DMS153 (cell line): ENCODE results near the gene PTEN.
"Not testable (repeated sequence)": the region's sequence is repeated elsewhere in the genome, so short reads cannot be mapped to it uniquely, and the experiment has no call there.

Experiments used
- DNase-seq: peaks from one replicate; lab custom pipeline; 2025; lab: John Stamatoyannopoulos, UW

PTEN gene

DNA sequence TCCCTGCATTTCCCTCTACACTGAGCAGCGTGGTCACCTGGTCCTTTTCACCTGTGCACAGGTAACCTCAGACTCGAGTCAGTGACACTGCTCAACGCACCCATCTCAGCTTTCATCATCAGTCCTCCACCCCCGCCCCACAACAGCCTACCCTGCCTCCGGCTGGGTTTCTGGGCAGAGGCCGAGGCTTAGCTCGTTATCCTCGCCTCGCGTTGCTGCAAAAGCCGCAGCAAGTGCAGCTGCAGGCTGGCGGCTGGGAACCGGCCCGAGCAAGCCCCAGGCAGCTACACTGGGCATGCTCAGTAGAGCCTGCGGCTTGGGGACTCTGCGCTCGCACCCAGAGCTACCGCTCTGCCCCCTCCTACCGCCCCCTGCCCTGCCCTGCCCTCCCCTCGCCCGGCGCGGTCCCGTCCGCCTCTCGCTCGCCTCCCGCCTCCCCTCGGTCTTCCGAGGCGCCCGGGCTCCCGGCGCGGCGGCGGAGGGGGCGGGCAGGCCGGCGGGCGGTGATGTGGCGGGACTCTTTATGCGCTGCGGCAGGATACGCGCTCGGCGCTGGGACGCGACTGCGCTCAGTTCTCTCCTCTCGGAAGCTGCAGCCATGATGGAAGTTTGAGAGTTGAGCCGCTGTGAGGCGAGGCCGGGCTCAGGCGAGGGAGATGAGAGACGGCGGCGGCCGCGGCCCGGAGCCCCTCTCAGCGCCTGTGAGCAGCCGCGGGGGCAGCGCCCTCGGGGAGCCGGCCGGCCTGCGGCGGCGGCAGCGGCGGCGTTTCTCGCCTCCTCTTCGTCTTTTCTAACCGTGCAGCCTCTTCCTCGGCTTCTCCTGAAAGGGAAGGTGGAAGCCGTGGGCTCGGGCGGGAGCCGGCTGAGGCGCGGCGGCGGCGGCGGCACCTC lies at the start of gene PTEN, which contains the start of gene KLLN:
Gene PTEN (plus strand): TSS at position 573 of the 891 bp plus-strand sequence. CDS start 845 bp downstream, outside the sequence.
Gene KLLN (minus strand): TSS at position 481 of the 891 bp plus-strand sequence. CDS start 1,046 bp downstream, outside the sequence.
- peak; percentile 84 for DNase-seq

DNA sequence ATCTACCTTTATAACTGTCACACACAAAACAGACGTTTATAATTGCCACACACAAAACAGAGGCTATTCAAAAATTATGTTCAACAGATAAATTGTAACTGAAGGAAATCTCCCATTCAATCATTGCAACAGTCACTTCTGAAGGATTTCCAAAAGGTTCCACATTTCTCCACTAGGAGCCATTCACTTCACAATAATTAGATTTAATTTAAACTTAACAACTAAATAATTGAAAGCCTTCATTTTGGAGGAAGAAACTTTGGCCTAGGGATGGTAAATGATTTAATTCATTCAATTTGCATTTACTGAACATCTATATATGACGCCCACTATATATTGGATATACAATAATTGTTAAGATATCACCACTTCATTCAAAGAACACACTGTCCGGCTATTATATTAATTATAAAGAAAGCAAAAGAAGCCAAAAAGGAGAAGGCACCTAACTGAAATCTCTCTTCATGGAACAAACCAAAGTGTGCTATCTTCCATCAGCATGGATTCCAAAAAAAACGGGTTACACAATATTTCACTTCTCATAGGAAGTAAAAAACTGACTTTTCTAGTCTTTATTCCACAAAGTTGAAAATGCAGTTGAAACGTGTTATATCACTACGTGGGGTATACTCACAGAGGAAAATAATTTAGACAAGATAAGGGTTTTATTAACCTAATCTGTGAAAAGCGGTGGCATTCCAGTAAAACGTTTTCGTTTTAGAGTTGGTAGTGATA lies 47.1 kb upstream of the PTEN start:
- no peak for DNase-seq

DNA sequence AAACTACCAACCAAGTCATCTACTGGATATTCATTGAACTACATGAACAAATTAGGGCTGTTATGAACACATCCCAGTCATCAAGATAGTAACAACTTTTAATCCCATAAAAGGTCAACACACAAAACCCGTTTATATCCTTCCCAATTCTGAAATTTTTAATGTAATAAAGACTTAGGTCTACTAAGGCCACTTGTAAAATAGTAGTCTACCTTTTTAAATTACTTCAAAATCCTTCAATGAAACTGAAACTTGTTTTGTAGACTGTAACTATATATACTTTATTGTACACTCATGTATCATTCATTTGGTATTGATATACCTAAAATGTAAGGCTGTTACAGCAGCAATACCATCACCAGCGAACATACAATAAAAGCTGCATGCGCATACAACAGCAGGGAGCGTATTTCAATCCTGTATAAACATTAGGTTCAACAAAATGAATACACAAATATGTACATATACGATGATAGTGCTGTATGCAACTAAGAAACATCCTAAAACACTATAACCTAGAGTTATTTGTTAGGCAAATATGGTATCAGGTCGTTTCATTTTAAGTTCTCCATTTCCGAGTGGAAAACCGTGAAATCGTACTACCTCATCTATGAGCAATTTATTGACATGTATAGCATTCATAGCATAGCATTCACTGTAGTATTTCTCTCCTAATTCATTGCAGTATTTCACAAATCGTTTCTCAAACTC lies 46.4 kb upstream of the PTEN start:
- DNase-seq = no peak

DNA sequence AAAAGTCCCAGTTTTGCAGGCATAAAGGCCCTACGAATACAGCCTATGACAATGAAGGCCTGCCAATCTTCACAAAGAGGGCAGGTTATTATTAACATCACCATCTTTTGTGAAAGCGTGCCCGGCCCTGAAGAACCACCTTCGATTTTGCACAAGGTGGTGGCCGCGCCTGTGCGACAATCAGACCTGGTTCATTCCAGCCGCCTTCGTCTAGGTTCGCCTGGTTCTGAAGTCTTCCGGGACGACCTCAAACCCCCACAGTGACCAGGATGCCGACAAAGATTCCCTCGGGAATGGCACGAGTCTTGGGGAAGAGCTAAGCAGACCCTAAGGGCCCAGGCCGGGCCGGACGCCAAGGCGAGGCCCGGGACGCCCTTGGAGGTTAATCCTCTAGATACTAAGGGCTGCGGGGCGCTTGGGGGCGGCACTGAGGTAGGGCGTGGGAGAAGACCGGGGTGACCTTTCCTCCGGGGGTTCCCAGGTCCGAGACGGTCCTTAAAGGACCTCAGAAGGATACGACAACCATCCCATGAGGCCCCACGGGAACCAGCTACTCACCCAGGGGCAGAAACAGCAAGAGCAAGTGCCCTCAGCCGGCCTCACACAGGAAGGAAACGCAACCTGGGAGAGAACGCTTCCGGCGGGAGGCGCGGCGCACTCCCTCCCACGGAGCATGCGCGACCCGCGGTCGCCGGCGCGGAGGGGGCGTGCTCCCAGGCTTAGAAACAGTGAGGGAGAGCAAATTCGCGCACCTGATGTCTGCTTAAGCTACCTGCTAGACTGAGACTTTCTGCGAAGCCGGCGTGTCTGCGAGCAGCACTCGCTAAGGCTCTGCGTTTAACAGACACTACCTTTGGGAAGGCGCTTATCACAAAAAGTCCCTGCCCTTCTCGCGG lies 45.6 kb upstream of the PTEN start, which contains the start of gene ATAD1:
Gene ATAD1 (minus strand): TSS at position 618 of the 896 bp plus-strand sequence. CDS start 3,627 bp downstream, outside the sequence.
- DNase-seq = peak; percentile 76

DNA sequence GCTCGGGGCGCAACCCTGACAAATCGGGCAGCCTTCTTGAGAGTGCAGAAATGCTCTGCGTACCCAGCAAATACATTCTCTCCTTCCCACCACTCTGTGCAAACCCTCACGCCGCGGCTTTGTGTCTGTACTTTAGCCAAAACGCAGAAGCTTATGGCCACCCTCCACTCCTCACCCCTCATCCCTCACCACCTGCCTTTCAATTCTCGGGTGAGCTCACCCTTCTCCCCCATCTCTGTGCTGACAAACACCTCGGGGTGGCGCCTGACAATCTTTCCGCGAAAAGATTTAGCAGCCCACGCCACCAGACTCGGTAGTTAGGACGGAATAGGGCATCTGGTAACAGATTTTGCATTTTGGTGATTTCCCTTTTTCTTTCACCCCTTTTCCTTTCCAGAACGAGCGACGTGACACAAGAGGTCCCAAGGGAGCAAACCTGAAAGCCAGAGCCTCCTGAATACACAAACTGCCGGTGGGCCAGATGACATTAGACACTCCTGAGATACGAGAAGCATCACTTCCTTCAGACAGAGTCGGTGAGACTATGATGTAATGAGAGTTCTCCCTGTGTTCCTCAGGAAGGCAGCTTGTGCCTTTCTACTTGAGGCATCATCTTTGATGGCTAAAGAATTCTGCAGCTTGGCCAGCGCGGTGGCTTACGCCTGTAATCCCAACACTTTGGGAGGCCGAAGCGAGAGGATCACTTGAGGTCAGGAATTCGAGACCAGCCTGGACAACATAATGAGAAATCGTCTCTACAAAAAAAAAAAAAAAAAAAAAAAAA lies 44.7 kb upstream of the PTEN start:
- DNase-seq = peak; percentile 53

DNA sequence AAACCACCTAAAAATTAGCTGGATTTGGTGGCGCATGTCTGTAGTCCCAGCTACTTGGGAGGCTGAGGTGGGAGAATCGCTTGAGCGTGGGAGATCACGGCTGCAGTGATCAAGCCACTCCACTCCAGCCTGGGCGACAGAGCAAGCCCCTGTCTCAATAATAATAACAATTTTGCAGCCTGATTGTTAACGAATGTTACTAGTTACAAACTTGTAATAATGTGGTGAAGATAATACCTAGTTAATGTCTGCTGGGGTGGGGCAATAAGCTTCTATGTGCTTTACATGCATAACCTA lies 44.2 kb upstream of the PTEN start:
- no peak for DNase-seq

DNA sequence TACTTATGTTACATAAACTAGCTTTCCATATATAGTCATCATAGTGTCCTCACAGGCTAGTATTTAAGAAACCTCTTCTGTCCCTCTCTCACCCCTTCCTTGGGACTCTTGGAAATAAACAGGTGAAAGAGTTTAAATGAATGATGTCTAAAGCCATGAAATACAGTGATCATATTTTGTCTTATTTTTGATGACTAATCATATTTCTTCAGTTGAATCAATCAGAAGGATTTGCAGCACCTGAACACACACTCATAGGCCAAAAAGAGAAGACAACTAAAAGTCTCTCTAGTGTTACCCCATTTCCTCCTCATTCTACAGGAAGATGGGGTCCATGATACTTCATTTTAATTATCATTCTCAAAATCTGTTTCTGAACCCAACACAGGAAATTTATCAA lies 36.8 kb upstream of the PTEN start:
- DNase-seq = no peak

DNA sequence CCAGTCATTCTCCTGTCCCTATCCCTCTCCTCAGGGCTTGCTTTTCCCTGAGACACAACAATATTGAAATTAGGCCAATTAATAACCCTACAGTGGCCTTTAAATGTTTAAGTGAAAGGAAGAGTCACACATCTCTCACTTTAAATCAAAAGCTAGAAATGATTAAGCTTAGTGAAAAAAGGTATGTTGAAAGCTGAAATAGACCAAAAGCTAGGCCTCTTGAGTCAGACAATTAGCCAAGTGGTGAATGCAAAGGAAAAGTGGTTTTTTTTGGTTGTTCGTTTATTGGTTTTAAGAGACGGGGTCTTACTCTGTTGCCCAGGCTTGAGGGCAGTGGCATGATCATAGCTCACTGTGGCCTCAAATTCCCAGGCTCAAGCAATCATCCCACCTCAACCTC lies 35.7 kb upstream of the PTEN start:
- DNase-seq = no peak

DNA sequence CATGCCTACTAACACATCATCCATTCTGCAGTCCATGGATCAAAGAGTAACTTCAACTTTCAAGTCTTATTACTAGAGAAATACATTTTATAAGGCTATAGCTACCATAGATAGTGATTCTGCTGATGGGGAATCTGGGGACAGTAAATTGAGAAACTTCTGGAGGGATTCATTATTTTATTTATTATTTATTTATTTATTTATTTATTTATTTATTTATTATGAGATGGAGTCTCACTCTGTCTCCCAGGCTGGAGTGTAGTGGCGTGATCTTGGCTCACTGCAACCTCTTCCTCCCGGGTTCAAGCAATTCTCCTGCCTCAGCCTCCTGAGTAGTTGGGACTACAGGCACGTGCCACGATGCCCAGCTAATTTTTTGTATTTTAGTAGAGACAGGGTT lies 34.4 kb upstream of the PTEN start:
- not testable (repeated sequence) for DNase-seq

DNA sequence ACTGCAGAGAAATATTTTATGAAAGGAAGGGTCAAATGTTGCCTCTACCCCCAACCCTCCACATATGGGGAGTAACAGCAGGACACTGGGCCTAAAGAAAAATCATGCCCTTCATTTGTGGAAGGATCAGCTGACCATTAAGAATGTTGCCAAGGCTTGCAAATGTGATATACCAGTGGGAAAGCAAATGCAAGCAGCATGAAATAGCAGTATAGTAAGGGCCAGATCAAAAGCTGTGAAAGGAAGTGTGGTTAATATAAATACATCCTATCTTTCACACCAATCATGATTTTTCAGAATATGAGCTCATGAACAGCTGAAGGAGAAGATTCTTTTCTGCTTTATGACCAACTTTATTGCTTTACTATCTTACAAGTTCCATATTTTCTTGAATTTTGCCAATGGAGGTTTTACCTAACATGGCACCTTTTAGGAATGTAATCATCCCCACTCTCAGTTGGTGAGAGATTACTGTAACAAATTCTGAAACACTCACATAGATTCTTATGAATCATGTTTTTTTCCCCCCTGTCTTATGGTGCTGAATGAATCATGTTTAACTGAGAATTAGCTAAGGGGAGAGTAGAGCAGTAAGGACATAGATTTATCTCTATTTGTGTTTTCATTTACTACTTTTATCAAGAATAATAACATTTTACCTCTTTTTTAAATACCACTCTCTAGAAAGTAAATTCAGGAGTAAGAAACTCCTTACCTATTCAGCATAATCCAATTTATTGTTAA lies 33.3 kb upstream of the PTEN start:
- DNase-seq = no peak

DNA sequence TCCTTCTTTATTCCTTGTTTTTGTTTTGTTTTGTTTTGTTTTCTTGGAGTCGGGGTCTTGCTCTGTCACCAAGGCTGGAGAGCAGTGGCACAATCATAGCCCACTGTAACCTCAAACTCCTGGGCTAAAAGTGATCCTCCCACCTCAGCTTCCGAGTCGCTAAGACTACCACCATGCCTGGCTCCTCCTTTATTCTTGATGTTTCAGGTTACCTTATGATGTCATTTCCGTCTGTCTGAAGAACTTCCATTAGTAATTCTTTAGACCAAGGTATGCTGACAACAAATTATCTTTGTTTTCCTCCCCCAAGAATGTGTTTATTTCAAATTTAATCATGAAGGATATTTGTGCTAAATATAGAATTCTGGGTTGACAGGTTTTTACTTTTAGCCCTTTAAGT lies 27.3 kb upstream of the PTEN start:
- no peak for DNase-seq

DNA sequence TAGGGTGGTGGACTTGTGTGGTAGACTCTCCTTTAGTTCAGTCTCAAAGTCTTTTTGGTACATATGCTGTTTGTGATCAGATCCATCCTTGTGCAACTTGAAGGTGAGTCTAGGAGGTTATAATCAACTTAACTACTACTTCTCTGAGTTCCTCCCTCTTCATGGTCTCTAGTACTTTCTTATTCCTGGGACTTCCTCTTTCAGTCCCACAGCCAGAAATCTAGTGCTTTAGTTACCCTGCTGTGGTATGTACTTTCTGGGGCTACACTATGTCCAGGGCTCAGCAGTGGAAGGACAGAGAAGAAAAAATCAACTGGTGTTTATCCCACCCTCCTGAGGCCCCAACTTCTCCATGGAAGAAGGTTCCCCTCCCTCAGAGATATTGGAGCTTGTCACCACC lies 26.0 kb upstream of the PTEN start:
- DNase-seq = no peak

DNA sequence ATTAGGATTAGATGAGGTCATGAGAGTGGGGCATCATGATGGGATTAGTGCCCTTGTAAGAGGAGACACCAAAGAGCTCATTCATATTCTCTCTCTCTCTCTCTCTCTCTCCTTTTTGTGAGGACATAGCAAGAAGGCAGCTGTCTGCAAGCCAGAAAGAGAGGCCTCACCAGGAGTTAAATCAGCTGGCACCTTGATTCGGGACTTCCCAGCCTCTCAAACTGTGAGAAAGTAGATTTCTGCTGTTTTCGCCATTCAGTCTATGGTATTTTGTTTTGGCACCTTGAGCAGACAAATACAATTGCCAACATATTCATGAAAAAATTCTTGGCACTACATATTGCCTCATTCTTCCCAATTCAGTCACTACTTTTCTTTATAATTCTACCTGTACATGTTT lies 24.8 kb upstream of the PTEN start:
- DNase-seq = no peak

DNA sequence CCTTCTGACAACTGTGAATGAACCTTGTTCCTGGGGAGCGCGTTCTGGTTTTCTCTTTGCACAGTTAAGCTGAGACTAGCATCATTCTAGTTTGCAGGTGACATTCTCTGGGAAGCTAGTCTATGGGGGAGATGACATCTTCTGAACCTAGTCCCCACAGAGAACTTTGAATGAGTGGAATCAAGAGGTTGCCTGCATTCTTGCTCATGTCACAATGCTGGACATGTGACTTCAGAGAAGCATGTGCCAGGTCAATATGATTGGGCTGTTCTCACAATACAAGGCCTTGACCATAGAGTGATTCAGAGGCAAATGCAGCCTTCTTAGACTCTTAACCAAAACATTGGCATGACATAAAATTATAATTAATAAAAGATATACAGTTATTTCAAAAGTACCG lies 22.2 kb upstream of the PTEN start:
- no peak for DNase-seq

DNA sequence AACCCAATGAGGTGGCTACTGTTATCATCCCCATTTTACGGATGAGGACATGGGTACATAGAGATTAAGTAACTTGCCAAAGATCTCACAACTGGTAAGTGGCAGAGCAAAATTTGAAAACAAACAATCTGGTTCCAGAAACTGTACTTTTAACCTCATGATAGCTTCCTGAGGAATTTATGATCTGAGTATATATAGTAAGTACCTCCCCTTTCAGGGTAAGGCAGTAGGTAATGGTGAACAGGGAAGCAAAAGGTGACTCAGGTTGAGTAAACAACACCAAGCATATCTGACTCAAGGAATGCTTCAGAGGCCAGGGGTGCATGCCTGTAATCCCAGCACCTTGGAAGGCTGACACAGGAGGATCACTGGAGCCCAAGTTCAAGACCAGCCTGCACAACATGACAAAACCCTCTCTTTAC lies 21.2 kb upstream of the PTEN start:
- no peak for DNase-seq

DNA sequence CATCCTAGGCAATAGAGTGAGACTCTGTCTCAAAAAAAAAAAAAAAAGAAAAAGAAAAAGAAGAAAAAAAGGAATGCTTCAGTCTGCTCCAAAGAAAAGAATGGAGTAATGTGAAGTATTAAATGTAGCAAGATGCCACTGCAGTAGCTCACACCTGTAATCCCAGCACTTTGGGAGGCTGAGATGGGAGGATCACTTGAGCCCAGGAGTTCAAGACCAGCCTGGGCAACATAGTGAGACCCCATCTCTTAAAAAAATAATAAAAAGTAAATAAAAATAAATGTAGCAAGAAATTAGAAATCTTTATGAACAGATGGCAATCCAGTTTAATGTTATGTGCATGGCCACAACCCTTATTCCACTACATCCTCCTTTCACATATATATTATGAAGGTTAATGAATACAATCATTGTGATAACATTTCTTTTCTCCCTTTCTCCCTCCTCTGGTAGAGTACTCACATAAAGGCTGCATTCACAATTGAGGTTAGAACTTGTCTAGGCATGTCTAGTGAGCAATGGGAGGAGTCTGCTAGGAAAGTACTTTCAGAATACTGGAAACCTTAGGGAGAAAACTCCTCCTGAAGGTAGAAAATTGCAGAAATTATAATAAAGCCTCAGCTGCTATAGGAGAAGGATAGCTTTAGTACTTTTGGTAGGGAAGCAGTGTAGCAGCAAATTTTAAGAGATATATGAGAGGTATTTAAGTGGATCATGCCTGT lies 20.5 kb upstream of the PTEN start:
- peak; percentile 43 for DNase-seq

DNA sequence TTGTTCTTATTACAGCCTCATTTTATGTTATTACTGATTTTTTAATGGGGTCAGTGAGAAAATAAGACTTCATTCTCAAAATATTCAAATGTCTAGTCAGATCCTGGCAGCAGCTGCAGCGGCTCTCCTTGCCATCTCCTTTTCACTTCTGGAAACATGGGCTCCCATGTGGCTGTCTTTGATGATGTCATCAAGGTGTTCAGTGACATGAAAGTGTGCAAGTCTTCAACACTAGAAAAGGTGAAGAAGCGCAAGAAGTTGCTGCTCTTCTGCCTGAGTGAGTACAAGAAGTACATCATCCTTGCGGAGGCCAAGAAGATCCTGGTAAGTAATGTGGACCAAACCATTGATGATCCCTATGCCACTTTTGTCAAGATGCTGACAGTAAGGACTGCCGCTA lies 19.7 kb upstream of the PTEN start:
- DNase-seq = no peak

DNA sequence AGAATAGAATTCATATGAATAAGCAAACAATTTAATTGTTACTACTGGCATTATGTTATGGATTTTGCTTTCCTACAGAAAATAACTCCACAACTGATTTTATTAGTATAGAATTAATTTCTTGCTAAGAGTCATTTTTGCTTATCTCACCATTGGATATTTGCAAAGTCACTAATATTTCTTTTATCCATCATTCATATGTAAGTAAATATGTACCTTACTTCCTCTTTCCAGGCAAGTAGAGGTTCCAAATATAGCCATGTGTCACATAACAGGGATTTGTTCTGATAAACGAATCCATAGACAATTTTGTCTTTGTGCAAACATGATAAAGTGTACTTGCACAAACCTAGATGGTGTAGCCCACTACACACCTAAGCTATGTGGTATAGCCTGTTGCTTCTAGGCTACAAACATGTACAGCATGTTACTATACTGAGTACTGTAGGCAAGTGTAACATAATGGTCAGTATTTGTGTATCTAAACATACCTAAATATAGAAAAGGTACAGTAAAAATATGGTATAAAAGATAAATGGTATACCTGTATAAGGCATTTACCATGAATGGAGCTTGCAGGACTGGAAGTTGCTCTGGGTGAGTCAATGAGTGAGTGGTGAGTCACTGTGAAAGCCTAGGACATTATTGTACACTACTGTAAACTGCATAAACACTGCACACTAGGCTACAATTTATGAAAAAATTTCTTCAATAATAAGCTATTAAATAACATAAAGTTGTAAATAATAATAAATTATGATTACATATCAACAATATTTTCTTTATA lies 18.4 kb upstream of the PTEN start:
- no peak for DNase-seq

DNA sequence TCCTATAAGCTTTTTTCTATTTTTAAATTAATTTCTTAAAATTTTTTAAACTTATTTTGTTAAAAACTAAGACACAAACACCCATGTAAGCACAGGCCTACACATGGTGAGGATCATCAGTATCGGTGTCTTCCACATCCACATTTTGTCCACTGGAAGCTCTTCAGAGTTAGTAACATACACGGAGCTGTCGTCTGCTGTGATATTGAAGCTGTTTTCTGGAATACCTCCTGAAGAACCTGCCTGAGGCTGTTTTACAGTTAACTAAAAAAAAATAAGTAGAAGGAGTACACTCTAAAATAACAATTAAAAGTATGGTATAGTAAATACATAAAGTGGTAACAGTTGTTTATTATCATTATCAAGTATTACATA lies 17.8 kb upstream of the PTEN start:
- DNase-seq = no peak
